Superior temporal gyrus (tissue), 1 donor: Measurements from ENCODE around the gene MRPS34.

Experiments used
- DNase-seq: peaks from one replicate; pipeline ENCODE4 v3.0.0-alpha.2; 2016; ENCODE audit errors: extremely low spot score

Gene MRPS34

DNA sequence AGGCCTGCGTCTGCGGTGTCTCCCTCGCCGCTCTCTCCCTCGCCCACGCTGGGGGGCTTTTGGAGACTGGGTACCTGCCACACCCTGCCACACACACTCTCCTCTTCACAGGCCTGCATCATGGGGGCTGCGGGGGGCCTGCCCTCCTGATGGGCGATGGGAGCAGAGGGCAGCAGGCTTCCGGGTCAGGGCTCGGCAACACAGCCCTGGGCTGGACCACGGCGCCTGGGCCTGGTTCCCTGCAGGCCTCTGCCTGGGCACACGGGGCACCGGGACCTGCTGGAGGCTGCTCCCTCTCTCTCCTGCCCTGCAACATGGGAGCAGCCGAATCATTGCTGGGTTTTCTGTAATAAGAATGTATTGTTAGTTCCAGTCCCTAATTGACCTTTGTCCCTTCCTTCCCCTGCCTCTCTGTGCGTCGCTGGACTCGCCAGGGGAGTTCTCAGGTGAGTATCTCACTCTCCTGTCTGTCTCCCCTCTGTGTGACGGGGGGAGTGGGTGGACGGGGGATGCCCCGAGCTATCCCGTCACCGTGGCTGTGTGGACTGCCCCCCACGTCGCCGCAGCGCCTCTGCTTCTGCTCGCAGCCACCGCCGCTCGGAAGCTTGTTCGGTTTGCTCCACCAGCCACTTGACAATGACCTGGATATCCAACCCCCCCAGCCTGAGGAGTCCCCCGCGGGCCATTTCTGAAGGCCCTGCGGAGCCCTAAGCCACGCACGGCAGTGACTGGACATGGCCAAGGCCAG is 15.0 kb downstream of the MRPS34 start:
- DNase-seq: no peak

DNA sequence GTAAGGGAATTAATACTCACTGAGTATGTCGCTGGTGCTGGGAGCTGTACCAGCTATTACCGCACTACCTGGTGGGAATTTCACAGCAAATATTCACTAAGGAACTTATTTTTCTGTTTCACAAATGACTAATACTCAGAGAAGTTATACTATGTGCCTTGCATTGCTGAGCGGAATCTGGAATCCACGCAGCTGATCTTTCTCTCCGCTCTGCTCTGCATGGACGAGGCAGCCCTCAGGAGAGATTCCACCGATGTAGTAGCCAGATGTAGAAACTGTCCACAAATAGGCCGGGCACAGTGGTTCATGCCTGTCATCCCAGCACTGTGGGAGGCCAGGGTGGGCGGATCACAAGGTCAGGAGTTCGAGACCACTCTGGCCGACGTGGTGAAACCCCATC is 18.7 kb downstream of the MRPS34 start:
- DNase-seq: no peak

DNA sequence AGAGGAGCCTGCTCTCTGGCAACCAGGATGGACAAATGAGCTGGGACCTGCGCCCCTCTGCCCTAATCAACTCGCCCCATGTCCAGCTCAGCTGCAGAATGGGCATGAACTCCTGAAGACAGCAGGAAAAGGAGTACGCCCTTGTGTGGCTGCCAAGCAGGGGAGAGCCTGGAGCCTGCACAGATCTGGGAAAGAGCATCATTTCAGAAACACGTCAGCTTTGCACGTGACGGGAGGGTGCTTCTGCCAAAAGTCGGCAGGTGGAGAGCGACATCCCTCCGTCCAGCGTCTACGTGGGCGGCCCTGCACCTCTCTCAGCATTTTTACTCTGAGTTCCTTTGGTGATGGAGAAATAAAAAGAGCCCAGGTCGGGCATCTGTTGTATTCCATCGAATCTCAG is 20.1 kb downstream of the MRPS34 start:
- DNase-seq: no peak

DNA sequence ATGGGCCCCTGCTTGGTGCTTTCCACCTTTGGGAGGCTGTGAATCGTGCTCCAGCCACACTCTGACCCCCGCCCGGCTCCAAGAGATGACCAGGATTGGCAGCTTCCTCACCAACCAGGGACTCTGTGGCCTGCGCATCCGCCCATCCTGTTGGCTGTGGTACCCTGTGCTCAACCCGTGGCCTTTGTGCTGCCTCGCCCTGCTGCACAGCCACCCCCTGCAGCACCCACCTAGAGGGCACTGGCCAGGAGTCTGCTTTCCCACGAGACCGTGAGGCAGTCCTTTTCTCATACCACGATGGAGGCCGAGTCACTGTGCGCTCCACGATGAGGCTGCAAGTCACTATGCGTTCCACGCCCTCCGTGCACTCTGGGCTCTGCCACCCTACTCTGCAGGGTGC is 21.0 kb downstream of the MRPS34 start:
- DNase-seq: no peak

DNA sequence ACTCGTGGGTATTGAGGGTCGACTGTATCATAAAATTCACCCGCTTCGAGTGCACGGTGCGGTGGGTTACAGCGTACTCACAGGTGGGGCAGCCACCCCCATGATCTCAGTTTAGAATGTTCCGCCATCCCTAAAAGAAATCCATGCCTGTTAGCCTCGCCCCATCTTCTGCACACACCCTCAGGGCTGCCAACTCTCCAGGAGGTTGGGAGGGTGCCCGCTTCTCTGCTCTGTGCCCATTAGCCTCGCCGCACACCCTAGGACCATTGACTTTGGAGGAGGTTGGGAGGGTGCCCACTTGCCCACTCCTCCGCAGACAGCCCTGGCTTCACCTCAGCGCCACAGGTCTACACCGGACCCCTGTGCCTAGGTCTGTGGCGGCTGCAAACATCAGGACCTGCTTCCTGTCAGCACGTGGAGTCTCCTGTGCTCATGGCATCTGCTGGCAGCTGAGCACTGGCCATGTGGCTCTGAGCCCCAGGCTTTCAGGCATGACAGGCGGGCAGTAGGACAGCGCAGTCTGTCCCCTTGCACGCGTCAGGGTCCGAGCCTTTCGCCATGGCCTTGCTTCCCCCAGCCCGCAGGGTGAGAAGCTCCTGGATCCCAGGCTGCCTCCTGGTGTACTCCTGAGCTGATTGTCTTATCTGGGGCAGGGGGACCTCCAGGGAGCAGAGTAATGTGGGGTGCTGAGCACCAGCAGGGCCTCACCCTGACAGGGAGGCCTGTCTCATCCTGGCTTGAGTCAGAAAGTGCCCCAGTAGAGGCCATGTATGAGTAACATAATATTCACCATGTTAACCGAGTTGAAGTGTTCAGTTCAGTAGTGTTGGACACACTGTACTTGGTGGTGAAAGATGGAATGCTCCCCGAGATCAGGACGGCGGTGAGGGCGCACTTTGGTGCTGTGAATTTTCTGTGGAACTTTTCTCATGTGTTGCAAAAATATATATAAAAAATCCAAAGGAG is 23.5 kb downstream of the MRPS34 start:
- DNase-seq: no peak

DNA sequence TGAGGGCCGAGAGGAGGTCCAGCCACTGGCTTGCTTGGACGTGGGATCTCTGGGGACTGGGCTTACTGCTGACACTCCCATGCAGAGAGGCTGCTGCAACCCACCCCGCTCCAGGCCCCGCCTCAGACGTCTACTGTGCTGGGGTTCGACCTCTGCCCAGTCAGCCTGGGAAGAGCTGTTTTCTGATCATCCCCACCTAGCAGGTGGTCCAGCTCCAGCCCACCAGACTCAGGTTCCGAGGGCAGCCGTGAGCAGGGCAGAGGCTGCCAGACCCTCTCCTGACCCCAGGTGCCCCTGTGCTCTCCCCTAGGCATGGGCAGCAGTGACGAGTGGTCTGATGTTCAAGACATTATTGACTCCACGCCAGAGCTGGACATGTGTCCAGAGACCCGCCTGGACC is 25.0 kb downstream of the MRPS34 start:
- DNase-seq: no peak

DNA sequence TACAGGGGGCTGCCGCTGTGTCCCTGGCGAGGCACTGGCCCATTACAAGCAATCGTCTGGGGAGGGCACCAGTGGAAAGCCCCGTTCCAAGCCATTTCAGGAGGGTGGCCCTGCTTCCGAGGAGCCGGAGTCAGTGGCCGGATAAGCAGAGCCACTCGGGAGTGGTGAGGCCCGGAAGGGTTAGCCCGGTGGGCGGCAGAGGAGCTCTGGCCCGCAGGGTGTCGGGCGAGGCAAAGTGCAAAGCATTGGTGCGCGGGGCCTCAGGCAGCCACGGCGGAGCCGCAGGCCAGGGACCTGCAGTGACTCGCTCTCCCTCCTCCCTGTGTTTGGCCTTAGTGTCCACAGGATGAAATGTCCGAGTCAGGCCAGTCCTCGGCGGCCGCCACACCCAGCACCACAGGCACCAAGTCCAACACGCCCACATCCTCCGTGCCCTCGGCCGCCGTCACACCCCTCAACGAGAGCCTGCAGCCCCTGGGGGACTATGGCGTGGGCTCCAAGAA is 26.2 kb downstream of the MRPS34 start:
- DNase-seq: no peak

DNA sequence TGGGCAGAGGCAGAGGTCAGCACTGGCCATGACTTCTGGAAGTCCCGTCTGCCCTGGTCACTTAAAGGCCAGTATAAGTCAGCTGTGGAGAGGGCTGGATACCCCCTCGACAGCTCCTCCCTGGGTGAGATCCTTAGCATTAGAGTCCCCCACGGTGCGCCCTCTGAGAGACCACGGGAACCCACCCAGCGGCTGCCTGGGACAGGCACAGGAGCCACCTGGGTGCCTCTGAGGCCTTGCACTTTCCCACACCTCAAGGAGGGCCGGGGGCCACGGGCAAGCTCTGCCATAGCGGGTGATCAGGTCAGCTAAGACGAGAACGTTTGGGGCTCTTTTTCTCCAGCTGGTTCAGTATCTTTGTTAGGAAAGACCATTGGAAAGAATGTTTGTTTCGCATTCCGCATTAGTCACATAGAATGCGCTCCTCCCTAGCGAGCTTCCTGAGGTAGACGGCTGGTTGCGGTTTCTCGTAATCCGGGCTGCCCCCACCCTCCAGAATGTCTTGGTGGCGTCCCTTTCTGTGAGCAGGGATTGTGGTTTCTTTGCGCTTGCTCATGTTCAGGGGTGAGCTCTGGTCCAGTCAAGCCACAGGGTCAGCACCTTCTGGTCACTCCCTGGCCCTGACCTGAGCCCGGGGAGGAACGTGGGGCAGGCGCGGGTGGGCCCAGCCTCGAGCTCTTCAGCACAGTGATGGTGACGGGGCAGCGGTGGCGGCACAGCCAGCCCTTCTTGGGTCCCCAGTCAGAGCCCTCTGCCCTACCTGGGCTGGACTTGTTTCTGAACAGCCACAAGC is 26.8 kb downstream of the MRPS34 start:
- no peak for DNase-seq

DNA sequence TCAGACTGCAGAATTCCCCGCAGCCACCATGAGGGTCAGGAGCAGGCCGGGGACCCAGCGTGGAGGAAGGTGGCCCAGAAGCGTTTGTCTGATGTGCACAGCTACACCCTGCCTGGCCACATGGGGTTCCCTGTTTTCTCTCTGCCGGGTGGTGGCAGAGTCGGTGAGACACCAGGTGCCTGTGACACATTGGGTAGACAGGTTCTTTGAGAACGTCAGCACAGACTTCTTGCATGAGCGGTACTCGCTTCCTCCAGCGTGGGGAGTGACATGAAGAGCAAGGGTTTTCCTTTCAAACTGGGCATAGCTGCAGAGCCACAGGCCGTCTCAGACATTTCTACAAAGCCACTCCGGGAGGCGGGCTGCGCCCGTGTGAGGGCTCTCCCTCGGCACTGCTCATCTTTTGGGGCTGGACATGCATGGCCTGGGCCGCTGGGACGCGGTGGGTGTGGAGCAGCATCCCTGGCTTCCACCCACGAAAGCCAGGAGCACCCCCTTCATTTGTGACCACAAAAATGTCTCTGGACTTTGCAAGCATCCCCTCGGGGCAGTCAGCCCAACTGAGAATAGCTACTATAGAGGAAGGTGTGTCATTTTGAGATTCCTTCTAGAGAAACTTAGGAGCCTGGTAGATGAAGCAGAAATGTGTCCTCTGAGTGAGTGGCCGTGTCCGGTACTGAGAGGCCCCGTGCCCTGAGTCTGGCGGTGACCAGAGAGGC is 27.6 kb downstream of the MRPS34 start:
- no peak for DNase-seq

DNA sequence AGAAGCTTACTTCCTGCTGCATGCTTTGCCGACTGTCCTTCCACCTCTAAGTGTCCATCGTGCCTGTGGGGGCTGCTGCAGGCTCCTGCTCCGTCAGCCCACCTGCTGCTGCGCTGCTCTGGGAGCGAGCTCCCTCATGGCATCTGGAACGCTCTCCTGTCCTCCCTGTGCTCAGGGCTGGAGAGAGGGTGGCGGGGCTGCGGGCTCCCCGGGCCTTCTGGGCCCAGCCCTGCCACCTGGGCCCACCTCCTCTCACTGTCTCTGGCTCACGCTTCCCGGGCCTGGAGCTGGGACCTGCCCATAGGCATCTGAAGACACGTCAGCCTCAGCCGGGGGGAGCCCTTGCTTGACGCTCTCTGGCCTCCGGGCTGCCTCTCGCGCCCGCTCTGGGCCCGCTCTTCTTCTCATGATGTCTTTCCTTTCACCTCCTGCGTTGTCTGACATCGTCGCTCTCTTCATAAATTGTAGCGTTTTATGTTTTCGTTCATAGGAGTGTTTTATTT is 28.5 kb downstream of the MRPS34 start:
- no peak for DNase-seq

DNA sequence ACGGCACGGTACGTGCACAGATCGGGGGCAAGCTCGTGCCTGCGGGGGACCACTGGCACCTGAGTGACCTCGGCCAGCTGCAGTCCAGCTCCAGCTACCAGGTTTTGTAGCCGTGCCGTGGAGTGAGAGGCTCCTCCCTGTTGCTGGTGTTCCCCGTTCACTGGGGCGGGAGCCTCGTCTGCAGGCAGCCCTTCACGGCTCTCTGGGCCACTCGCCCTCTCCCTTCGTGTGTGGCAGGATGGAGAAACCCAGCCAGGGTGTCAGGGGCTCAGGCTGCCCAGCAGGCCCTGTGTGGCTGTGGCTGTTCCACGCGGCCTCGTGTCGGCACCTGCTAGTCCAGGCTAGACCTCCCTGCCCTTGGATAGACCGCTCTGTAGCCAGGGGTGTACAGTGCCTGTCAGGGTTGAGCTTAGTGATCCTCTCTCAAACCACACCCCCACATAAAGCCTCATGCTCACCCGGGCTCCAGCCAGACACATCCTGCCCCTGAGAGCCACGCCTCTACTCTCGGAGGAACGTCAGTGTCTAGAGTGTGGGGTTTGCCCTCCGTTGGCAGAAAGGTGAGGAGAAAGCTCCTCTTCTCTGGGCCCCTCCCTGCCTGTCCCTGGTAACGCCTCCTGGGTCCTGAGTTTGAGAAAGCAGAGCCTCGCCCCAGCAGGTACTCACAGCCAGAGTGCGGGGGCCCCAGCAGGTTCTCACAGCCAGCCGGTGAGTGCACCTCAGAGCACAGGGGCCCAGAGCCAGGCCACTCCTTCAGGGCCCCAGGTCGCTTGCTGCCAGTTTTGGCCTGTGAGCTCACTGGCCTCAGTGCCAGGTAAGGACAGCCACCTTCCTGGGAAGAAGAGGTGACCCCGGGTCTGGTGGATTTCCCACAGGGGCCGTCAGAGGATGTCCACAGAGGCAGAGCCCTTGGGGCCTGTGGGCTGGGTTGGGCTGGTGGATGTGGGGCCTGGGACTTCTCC is 29.3 kb downstream of the MRPS34 start:
- no peak for DNase-seq

DNA sequence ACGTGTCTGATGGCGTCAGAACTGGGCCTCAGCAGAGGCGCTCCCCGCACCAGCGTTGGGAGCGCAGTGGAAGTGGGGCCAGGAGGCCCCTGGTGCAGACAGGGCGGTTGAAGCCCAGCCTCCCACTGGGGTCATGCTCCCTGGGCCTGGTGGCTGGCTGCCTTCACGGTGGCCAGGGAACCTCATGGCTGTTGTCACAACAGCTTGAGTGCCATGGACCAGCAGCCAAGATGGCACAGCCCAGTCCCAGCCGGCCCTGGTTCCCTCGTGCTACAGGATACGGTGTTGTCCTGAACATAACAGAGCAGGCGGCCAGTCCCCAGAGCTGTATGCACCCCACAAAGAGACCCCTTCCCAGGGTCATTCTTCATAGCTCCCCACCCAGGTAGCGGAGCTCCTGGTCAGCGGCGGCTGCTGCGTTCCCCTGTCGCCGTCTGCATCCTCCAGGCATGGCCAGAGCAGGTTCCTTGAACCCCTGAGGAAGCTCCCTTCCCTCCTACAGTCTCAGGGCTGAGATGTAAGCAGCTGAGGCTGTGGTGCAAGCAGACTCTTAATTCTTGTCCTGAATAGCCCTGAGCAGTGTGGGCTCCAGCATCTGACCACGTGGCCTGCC is 31.3 kb downstream of the MRPS34 start:
- DNase-seq: no peak

DNA sequence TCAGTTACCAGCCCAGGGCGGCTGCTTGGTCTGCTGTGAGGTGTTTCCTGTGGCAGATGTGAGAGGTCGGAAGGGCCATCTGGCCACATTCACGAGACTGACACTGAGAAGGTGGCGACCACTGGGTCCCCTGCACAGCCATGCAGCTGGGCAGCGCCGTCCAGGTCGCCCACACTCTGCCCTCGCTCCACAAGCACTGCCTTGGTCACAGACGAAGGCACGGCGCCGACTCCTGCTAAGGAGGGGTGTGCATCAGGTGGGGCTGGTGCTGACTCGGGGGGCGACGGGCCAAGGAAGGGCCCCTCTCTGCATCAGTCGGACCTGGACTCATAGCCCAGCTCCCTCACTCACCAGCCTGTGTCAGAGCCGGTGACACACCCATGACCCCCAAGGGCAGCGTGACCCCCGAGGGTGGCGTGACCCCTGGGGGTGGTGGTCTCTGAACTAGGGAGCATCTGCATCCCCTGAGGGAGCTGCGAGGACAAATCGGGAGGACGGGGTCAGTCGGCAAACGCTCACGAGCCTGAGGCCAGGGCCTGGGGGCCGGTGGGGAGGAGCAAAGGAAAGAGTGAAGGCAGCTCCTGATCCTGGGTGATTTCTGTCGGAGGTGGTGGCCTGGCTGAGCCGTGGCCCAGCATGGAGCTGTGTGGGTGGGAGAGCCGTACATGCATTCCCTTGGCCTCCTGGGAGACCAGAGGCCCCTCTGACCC is 32.0 kb downstream of the MRPS34 start:
- no peak for DNase-seq

DNA sequence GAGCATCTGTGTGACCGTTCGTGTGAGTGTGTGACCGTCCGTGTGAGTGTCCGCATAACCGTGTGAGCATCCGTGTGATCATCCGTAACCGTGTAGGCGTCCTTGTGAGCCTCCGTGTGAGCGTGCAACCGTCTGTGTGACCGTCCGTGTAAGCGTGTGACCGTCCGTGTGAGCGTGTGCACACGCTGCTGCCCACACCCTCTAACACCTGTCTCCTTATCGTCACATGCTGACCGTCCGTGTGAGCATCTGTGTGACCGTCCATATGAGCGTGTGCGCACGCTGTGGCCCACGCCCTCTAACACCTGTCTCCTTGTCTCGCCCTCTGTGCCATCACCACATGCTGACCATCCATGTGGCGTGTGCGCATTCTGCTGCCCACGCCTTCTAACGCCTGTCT is 32.7 kb downstream of the MRPS34 start:
- DNase-seq: no peak

DNA sequence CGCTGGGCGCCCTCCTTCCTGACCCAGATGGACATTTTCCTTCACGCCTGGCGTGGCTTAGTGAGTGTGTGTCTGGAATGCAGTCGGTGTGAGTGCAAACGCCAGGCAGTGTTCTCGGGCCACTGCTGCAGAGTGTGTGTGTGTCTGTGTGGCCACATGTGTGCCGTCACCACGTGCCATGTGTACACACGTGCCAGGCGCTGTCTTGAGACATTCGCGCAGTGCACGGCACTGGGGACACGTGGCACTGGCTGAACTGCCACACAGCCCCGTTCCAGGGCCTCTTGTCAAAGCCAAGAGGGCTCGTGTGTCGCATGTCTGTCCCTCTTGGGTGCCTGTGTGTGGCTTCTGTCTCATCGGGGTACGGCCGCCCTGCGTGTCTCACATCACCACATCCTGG is 38.1 kb downstream of the MRPS34 start:
- no peak for DNase-seq

DNA sequence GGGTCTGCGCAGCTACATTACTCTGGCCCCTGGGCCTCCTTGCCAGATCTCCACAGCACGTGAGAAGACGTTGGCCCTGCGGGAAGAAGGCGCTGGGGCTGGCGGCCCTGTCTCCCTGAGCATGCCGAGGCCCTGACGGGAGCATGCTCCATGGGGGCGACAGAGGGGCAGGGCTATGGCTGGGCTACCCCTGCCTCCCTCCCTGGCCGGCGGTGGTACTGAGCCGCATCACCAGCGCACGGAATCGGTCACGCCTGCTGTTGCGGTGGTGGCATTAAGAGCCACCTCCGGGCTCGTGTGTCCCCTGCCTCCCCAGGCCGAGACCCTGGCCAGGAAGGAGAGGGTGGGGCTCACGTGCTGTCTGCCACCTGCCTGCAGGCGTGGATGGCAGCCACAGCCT is 38.8 kb downstream of the MRPS34 start:
- DNase-seq: no peak

DNA sequence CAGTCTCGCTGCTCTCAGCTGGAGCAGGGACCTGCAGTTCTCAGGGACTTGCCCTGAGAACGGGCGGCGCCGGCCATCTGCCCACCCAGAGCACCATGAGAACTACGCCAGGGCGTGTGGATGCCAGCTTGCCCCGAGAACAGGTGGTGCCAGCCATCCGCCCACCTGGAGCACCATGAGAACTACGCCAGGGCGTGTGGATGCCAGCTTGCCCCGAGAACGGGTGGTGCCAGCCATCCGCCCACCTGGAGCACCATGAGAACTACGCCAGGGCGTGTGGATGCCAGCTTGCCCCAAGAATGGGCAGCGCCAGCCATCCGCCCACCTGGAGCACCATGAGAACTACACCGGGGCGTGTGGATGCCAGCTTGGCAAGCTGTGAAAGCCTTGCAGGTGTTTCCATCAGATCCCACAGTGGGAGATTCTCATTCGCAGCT is 40.4 kb downstream of the MRPS34 start:
- peak; percentile 9 for DNase-seq

DNA sequence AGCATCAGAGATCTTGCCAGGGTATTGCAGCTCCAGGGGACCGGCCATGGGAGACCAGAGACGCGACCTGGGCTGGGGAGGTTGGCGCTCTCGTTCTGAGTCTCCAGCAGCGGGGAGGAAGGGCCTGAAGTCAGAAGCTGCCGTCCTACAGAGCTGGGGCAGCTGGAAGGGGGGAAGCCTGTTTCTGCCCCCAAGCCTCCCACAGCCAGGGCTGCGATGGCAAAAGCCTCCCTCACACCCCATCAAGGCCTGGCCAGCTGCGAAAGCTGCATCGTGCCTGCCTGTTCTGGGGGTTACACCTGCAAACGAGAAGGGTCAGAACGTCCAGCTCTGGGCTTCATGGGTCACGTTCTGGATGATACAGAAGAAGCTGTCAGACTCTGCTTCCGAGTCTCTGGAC is 40.9 kb downstream of the MRPS34 start:
- peak; percentile 4 for DNase-seq

DNA sequence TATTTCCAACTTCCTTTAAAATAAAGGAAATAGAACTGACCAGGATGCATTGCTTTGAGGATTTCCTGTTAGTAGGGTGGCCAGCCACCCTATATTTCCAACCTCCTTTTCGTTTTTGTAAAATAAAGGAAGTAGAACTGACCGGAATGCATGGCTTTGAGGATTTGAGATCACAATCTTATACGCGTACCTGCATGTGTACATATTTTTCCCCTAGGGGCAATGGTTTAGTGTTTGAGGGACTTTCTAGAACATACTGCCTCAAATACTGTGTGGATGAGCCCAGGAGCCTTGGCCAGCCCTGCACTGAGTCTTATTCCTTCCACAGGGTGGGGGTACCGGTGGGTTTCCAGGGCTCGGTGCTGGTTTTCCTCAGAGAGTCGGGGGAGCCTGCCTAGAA is 41.3 kb downstream of the MRPS34 start:
- DNase-seq: peak; percentile 2
